HG02852 (cell line): Measurements from ENCODE around the gene SSBP2.
"Not testable (repeated sequence)": the region's sequence is repeated elsewhere in the genome, so short reads cannot be mapped to it uniquely, and the experiment has no call there.

Experiments used
- ATAC-seq: cut with Tn5 transposase; IDR thresholded peaks from one replicate; pipeline ENCODE4 v1.9.1; 2021; ENCODE audit warnings: mild to moderate bottlenecking, moderate library complexity; ENCODE audit not compliant: unreplicated experiment

Gene SSBP2

DNA sequence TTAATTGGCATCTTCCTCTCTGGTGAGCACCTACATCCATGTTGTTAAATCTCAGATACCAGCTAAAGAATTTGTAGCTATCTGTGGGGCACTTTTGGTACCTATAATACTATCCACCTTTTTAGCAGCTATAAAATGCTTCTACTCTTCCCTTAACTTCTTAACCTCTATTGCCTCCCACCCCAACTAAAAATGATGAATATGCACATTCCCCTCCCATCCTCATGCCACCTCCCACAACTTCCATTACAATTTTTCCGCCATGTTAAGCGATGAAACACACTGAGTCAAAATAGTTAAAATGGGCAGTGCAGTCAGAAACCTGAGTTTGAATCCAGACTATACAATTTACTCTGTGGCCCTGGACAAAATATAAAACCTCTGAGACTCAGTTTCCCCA, 10.1 kb downstream of the SSBP2 start:
- ATAC-seq = no peak

DNA sequence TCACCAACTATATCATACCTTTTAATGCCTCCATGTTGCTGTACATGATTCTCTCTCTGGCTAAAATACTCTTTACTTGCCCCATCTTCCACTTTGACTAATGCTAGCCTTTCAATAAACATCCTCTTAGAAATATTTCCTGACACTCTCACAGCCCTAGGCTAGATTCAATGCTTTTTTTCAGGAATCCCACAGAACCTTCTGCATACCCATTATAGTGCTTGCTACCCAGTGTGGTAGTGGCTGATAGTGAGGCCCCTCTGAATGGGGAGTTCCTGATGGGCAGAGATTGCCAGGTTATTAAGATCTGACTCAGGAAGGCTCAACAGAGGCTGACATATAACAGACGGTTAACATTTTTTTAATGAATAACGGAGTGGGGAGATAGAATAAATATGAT, 11.6 kb downstream of the SSBP2 start:
- ATAC-seq = no peak

DNA sequence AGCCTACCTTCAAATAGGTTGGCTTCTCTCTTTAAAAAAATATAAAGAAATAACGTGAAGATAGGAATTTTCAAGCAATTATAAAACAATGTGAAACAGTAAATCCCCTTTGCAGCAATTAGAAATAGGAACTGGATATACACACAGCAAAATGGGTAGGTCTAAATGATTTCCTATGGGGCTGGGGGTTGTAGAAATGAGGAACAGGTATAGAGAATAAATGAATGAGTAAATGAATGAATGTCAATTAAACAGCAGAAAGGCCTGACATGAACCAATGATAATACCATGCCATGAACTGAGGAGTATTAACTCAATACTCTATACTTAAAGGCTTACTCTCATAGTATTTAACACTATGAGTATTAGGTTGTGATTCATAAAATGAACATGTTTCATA, 21.6 kb downstream of the SSBP2 start:
- no peak for ATAC-seq

DNA sequence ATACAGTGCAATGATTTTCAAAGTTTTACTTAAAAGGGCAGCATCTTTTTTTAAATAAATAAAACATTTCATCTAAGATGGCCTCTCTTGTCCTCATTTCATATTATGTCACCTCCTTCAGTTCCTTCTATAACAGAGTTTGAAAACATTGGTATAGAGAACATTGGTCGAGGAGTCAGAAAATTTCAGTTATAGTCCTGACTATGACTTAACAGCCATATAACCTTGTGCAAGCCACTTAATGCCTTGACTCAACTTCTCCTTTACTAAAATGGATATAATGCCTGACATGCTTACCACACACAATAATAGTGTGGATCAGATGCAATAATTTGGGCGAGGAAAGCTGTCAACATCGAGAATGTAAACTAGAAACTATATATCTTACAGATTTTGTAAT, 22.6 kb downstream of the SSBP2 start:
- no peak for ATAC-seq

DNA sequence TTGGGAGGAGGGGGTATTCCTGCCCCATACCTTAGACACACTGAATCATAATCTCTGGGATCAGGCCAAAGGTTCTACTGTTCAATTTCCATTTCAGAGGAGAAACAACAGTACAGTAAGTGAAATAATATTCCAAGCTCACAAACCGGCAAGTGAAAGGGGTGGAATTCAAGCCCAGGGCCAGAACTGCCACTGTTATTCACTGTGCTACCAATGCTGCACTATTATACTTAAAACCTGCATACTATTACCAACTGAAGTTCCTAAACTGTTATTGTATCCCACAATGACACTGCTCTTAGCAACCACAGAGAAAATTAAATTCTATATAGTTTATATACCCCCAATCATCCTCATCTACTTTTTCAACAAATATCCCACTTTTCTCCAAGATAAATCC, 24.6 kb downstream of the SSBP2 start:
- no peak for ATAC-seq

DNA sequence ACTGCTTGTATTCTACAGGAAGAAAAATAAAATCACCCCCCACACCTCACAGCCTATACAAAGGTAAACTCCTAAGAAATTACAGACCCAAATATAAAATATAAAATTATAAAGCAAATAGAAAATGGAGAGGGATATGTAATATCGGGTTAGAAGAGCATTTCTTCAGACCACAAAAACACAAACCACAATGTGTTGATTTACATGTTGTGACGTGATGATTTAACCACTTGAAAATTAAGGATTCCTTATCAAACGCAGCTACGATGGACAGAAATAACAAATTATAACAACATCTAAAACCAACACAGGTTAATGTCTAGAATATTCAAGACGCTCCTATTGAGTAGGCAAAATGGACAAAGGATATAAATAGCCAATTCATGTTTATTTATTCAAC, 26.3 kb downstream of the SSBP2 start:
- ATAC-seq = no peak

DNA sequence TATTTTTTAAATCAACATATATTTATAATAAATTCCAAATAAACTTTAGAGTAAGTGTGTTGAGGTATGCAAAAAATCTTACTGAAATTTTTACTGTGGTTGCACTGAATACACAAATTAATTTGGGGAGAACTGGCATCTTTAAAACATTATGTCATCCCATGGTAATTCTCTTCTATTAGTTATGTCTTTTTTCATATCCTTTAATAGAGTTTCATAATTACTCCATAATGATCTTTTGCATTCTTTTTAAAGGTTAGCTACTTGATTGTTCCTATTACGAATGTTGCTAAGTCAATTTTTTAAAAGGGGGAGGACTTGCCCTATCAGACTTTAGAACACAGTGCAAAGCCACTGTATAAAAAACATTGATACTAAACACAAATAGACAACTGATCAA, 26.8 kb downstream of the SSBP2 start:
- ATAC-seq = no peak

DNA sequence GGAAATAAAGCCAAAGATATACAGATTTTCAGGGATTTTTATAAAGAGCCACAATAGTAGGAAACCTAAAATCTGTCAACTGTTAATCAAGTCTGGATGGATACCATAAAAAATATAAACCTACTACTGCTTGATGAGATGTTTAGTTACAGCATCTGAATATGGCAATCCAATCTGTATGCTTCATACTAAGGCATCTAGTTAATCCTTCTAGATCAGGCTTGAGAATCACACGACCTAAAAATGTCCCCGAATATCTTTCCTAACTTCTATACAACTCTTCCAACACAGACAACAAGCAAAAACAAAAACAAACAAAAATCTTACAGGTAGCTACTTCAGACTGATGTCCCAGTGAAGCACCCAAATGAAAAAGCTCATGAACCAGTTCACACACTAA, 29.8 kb downstream of the SSBP2 start:
- no peak for ATAC-seq

DNA sequence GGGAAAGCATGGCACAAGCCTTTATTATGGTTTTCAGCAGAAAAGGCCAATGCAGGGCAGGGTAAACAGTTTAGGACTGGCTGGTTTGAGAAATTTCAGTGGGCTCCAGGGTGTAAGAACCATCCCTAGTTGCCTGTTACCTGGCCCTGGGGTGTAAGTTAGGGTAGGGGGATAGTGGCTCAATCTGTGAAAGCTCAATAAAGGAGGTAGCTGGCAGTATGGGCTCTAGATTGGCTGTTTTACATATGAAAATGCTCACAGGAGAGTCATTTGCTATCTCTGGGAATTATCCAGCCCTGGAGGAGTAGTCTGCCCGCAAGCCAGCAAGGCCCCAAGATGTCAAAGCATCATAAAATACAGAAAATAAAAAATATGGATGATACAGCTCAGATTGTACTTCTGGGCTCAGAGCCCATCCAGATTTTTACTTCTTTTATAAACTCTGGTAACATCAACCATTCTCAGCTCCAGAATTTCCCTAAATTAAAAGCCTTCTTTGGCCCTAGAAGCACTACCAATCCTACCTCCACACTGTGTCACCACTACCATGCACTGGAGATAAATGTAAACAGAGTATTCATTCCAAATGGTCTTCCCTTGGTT, 31.1 kb downstream of the SSBP2 start:
- ATAC-seq = no peak

DNA sequence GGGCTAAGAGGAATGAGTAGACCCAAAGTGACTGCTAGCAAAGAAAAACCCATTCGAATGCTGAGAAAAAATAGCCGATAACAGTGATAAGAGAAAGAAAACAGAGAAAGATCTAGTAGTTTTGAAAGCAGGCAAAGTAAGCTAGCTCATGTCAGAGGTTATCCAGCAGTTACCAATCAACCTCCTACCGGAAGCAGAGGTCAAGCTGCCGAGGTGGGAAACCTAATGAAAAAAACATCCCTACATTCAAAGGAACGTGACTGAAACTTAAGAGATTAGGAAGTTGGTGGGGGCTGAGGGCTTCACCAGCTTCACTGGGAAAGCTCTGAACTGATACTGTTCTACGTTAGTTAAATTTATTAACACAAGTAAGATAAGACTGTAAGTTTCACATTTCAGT, 32.6 kb downstream of the SSBP2 start:
- ATAC-seq = no peak

DNA sequence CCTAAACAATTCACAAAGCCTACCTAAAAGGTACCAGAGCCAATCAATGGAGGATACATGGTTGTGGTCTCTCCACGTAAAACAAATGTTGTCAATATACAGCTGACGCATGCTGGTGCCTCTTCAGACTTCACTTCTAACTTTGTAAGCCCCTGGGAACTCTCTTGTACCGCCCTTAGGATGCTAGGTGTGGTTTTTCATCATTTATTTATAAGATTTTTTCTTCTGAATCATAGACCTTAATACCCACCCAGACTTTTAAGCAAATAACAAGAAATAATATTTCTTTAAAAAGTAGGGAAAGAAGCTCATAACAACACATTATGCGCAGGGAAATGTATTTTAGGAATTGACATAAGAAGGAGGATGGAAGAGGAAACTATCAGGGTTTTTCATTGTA, 33.0 kb downstream of the SSBP2 start:
- no peak for ATAC-seq

DNA sequence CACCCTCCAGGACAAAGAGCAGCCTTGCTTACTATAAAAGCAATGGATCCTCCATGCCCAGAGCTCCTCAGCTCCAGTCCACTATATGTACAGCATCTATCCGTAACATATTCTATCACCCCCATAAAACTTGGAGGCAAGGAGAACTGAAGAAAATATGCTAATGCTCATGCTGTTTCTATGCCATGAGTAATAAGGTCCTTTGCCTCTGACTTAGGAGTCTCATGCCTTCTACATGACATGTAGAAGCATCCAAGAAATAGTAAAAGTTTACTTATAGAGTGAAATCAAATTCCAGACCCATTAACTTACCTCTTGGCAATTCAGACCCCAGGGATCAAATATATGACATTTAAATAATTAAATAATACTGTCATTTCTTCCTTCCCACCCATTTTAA, 33.7 kb downstream of the SSBP2 start:
- ATAC-seq = no peak

DNA sequence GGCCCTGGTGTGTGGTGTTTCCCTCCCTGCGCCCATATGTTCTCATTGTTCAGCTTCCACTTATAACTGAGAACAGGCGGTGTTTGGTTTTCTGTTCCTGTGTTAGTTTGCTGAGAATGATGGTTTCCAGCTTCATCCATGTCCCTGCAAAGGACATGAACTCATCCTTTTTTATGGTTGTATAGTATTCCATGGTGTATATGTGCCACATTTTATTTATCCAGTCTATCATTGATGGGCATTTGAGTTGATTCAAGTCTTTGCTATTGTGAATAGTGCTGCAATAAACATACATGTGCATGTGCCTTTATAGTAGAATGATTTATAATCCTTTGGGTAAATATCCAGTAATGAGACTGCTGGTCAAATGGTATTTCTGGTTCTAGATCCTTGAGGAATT, 36.8 kb downstream of the SSBP2 start:
- not testable (repeated sequence) for ATAC-seq

DNA sequence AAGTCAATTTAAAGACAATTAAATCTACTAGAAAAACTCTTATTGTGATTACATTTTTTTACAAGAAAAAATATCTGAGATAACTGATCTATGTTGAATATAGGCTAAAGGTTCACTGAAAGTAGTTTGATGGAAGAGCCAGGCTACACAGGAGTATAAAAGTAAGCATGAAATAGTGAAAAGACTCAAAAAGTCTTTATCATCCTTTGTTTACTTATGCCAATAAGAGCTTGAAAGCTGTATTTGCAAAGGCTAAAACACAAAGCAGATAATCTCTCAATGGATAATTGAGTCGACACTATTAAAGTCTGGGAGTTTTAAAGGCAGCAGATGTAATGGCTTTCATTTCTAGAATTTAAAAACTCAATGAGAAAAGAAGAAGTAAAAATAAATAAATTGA, 42.0 kb downstream of the SSBP2 start:
- no peak for ATAC-seq

DNA sequence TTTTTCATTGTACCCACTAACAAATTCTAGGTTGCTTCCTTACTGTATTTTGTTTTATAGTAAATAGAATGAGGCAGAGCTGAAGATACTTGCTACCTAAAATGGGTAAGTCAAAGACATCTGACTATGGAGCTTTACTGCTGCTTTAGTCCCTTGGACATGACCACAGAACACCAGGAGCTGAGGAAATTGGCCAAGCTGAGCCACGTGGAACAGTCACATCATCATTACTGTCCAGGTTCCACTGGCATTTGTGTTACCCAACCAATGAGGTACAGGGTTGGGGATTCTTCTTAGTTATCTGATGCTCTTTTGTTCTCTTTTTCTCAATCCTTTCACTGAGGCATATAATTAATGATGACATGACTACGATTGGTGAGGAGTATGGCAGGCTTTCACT, 47.1 kb downstream of the SSBP2 start:
- ATAC-seq = no peak

DNA sequence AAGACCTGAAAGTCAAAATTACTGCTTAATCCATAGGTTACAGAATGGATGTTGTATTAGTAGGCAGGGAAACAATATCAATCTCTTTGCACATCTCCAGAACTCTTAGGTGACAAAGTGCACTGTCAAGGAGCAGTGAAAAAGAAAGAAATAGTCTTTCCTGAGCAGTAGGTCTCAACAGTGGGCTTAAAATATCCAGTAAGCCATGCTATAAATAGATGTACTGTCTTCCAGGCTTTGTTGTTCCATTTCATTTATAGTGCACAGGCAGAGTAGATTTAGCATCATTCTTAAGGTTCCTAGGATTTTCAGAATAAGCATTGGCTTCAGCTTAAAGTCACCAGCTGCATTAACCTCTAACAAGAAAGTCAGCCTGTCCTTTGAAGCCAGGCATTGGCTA, 50.7 kb downstream of the SSBP2 start:
- ATAC-seq = no peak

DNA sequence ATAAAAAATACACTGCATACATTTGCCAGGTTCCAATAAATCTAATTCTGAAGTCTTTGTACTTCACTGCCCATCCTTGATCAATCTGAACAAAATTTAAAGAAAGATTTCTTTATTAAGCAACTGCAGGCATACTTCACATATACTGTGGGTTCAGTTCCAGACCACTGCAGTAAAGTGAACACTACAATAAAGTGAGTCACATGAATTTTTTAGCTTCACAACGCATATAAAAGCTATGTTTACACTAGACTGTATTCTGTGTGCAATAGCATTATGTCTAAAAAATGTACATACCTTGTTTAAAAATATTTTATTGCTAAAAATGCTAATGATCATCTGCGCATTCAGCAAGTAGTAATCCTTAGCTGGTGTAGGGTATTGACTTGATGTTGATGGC, 52.1 kb downstream of the SSBP2 start:
- ATAC-seq = no peak

DNA sequence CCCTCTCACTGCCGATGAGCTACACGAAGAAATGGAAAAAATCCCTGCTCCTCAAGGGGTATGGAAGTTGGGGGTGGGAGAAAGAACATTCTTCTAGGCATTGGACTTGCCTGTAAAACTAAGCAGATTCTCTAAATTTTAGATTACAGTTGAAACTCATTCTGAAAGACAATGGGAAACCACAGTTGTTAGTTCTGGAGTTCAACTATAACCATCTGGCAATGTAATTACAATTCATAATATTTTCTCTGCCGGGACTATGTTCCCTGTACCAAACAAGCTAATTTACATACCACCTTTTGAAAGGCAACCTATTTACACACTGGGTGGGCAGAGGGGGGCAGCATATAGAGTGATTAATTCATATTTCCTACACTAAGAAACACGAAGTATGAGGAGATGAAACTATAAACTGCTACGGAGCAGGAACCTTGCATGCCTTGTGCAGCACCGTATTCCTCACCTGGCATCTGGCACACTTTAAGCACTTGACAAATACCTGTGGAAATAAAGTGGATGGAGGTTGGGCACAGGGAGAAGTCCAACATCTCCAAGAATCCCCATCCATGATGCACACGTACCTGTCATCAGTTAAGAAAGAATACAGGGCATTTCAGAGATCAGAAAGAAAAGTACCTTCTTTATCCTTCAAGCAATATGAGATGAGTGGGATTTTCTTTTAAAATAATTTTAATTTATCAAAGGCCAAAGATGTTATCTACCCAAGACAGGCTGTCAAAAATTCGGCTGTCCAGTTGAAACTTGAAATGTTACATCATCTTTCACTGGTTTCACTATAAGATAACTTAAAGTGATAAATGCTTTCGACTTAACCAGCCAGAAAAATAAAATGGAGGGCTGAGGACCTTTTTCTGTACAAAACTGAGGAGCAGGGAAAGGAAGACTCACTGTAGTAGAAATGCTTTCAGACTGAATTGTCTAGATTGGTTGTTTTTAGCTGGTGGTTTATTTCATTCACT, 54.2 kb downstream of the SSBP2 start:
- no peak for ATAC-seq

DNA sequence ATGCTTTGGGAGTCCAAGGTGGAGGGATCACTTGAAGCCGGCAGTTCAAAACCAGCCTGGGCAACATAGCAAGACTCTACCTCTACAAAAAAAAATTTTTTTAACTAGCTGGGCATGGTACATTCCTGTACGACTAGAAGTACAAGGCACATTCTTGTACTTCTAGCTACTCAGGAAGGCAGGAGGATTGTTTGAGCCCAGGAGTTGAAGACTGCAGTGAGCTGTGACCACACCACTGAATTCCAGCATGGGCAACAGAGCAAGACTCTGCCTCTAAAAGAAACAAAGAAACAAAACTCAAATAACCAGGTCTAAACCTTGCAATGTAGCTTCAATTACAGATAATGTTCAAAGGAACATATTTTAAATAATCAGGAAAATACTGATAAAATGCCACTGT, 56.2 kb downstream of the SSBP2 start:
- ATAC-seq = no peak

DNA sequence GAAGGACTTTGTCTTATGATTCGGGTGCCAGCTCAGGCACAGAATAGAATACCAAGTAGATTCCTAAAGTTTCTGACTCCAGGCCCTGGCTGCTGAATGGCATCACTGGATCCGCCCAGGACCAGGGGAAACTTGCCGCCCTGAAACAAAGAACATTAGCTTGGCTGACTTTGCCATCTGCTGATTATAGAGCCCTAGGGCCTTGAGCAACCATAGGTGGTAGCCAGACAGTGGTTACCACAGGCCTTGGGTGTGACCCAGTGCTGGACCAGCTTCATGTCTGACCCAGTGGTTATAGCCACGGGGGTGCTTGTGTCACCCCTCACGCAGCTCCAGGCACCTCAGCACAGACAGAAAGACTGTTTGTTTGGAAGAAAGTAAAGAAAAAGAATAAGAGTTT, 62.7 kb downstream of the SSBP2 start:
- ATAC-seq = no peak

DNA sequence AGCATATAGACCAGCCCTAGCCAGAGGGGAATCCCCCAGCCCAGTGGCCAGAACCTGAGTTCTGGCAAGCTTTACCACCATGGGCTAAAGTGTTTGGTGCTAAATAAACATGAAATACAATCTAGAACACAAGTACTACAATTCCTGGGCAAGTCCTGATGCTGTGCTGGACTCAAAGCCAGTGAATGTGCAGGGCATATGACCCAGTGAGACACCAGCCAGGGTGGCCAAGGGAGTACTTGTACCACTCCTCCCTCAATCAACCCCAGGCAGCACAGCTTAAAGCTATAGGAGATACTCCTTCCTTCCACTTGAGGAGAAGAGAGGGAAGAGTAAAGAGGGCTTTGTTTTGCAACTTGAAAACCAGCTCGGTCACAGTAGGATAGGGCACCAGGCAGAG, 63.6 kb downstream of the SSBP2 start:
- no peak for ATAC-seq

DNA sequence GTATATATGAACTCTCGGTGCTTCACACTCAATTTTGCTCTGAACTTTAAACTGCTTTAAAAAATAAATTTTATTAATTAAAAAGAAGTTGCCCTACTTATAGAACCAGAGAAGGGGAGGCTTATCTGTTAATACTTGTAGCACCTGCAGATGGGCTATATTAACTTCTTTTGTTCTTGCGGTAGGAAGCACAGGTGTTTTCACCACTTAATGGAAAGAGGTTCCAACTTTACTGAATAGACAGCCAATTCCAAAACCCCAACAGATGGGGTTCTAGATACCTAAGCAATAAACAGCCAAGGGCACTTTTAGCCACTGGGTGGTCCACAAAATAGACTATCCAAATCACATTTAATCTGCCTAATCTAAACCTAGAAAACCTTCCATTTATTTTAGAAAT, 65.4 kb downstream of the SSBP2 start:
- ATAC-seq = no peak

DNA sequence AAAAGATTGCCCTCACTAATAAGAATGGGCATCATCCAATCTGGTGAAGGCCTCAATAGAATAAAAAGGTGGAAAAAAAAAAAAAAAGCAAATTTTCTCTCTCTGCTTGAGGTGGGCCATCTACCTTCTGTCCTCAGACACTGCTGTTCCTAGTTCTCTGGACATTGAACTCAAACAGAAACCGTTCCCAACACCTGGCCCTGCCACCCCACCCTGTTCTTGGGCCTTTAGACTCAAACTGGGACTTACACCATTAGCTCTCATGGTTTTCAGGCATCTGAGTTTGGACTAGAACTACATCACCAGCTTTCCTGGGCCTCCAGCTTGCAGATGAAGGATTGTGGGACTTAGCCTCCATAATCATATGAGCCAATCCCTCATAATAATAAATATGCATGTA, 71.0 kb downstream of the SSBP2 start:
- no peak for ATAC-seq
